Measurements from ENCODE around the gene ITGA3. TPM values are rescaled to one million over a fixed set of nuclear protein-coding genes. Genes with fewer than 3 reads are reported as not detected.

ITGA3 gene
- total RNA-seq, 1 donor from 2014 or later: 50.8 TPM

- no peak overlapping the region for H3K4me3 ChIP-seq
- no peak overlapping the region for H3K27ac ChIP-seq
- DNase-seq (ENCODE audit: extremely low spot score in 2 of 2): no peak
- no peaks in the 10 kb centered on the region for H3K27me3 ChIP-seq
- H3K9me3 ChIP-seq: no peaks in the 10 kb centered on the region
- no peaks in the 10 kb centered on the region for H3K36me3 ChIP-seq
- intact Hi-C loops (cut with DNase I): loop anchor here (10.0 kb wide), 1 partner anchor 177 kb away; no protein-coding TSS in a partner anchor
- TF ChIP-seq POLR2AphosphoS5 (IDR thresholded peaks at IDR 0.05; ENCODE audit: insufficient read depth in 1 of 2, low read depth in 1 of 2): no peak
- no peak for TF ChIP-seq POLR2A (IDR thresholded peaks at IDR 0.05)
- TF ChIP-seq CTCF (IDR thresholded peaks at IDR 0.05): no peak
- H3K4me1 ChIP-seq: peaks cover 17% of the 10 kb centered on the region
Measured at GRCh38 chr17:50118076-50118827, 62.3 kb downstream of the ITGA3 start.

GRCh38 chr17:50118828-50119218 lies 62.9 kb downstream of the ITGA3 start:
- Histone ChIP-seq H3K4me1 (peaks cover 13% of the 10 kb centered on the region), H3K4me3 (no peak overlapping the region), H3K27ac (no peak overlapping the region), H3K27me3 (no peaks in the 10 kb centered on the region), H3K9me3 (no peaks in the 10 kb centered on the region), H3K36me3 (no peaks in the 10 kb centered on the region)
- no peak for DNase-seq (ENCODE audit: extremely low spot score in 2 of 2)
- intact Hi-C loops (cut with DNase I): loop anchor here (10.0 kb wide), 1 partner anchor 176 kb away; no protein-coding TSS in a partner anchor
- TF ChIP-seq POLR2A (IDR thresholded peaks at IDR 0.05) (no peak), POLR2AphosphoS5 (IDR thresholded peaks at IDR 0.05; ENCODE audit: insufficient read depth in 1 of 2, low read depth in 1 of 2) (no peak), CTCF (IDR thresholded peaks at IDR 0.05) (no peak)

GRCh38 chr17:50120475-50121253 lies 64.8 kb downstream of the ITGA3 start:
- no peak overlapping the region for H3K4me3 ChIP-seq
- TF ChIP-seq POLR2AphosphoS5 (IDR thresholded peaks at IDR 0.05; ENCODE audit: insufficient read depth in 1 of 2, low read depth in 1 of 2): no peak
- no peaks in the 10 kb centered on the region for H3K9me3 ChIP-seq
- intact Hi-C loops (cut with DNase I): no loop called here
- H3K4me1 ChIP-seq: peaks cover 11% of the 10 kb centered on the region
- DNase-seq (ENCODE audit: extremely low spot score in 2 of 2): no peak
- H3K27ac ChIP-seq: no peak overlapping the region
- no peaks in the 10 kb centered on the region for H3K36me3 ChIP-seq
- no peaks in the 10 kb centered on the region for H3K27me3 ChIP-seq

GRCh38 chr17:50122945-50123344 lies 67.0 kb downstream of the ITGA3 start:
- H3K27ac ChIP-seq: no peak overlapping the region
- no peak for DNase-seq (ENCODE audit: extremely low spot score in 2 of 2)
- H3K27me3 ChIP-seq: no peaks in the 10 kb centered on the region
- no peaks in the 10 kb centered on the region for H3K36me3 ChIP-seq
- H3K4me1 ChIP-seq: peaks cover 2% of the 10 kb centered on the region
- intact Hi-C loops (cut with DNase I): no loop called here
- no peaks in the 10 kb centered on the region for H3K9me3 ChIP-seq
- no peak for TF ChIP-seq POLR2A (IDR thresholded peaks at IDR 0.05)
- no peak for TF ChIP-seq POLR2AphosphoS5 (IDR thresholded peaks at IDR 0.05; ENCODE audit: insufficient read depth in 1 of 2, low read depth in 1 of 2)
- no peak for TF ChIP-seq CTCF (IDR thresholded peaks at IDR 0.05)
- H3K4me3 ChIP-seq: no peak overlapping the region

GRCh38 chr17:50123649-50124349 lies 67.9 kb downstream of the ITGA3 start:
- intact Hi-C loops (cut with DNase I): no loop called here
- Histone ChIP-seq H3K4me3 (no peak overlapping the region), H3K4me1 (peaks cover 11% of the 10 kb centered on the region), H3K9me3 (no peaks in the 10 kb centered on the region), H3K27ac (no peak overlapping the region), H3K27me3 (no peaks in the 10 kb centered on the region), H3K36me3 (no peaks in the 10 kb centered on the region)
- no peak for DNase-seq (ENCODE audit: extremely low spot score in 2 of 2)
- no peak for TF ChIP-seq POLR2AphosphoS5 (IDR thresholded peaks at IDR 0.05; ENCODE audit: insufficient read depth in 1 of 2, low read depth in 1 of 2)
- no peak for TF ChIP-seq POLR2A (IDR thresholded peaks at IDR 0.05)
- TF ChIP-seq CTCF (IDR thresholded peaks at IDR 0.05): no peak
